Measurements from ENCODE around the gene ZBTB21. TPM values are rescaled to one million over a fixed set of nuclear protein-coding genes. Genes with fewer than 3 reads are reported as not detected.

Gene ZBTB21
- total and polyA plus RNA-seq, 2 of the 8 experiments (the other 6 are each of a cell fraction or from before 2014, with no cell fraction given): 3.9 to 17.8 TPM

- Histone ChIP-seq H3K4ac (replicated peaks; ENCODE audit: insufficient read length, low read depth, low read length) (no peak overlapping the region), H2BK5ac (ENCODE audit: low read depth, low read length) (no peak overlapping the region), H3K9me3 (ENCODE audit: insufficient read depth in 2 of 2, low read depth in 1 of 2, low read length in 1 of 2) (no peaks in the 10 kb centered on the region), H3K4me1 (replicated peaks in 1 of 4; ENCODE audit: control insufficient read depth in 3 of 4, insufficient read depth in 4 of 4, low read length in 3 of 4) (peaks cover 0 to 2% (median 0%) of the 10 kb centered on the region in 4 experiments; a peak in 3 of 7 replicates), H4K91ac (replicated peaks; ENCODE audit: insufficient read length, low read length) (no peak overlapping the region), H3K56ac (replicated peaks; ENCODE audit: insufficient read length, low read depth, low read length) (no peak overlapping the region), H3K4me2 (ENCODE audit: insufficient read depth in 1 of 2, low read depth in 2 of 2, low read length in 2 of 2) (no peak overlapping the region), H3K9ac (replicated peaks in 1 of 4; ENCODE audit: extremely low read depth in 1 of 4, low read depth in 3 of 4, low read length in 3 of 4) (no peak overlapping the region), H2AFZ (ENCODE audit: low read length) (no peak overlapping the region), H3K23me2 (ENCODE audit: low read depth, low read length) (no peaks in the 10 kb centered on the region), H3K14ac (ENCODE audit: insufficient read length) (no peak overlapping the region), H3K18ac (ENCODE audit: extremely low read depth, low read length) (no peak overlapping the region), H3K23ac (ENCODE audit: insufficient read length) (no peak overlapping the region), H3K36me3 (ENCODE audit: control insufficient read depth in 2 of 4, insufficient read depth in 4 of 4, low read length in 3 of 4) (no peaks in the 10 kb centered on the region), H2BK120ac (replicated peaks; ENCODE audit: low read depth, low read length) (no peak overlapping the region), H3K27ac (ENCODE audit: low read depth, low read length) (no peak overlapping the region), H3K4me3 (ENCODE audit: extremely low read depth in 1 of 4, insufficient read depth in 2 of 4, low read depth in 3 of 4, low read length in 4 of 4) (no peak overlapping the region), H2AK5ac (ENCODE audit: low read depth, low read length) (no peak overlapping the region), H2BK12ac (ENCODE audit: low read depth, low read length) (no peak overlapping the region), H3K79me2 (ENCODE audit: control insufficient read depth in 1 of 2, insufficient read depth in 2 of 2, low read length in 2 of 2) (no peaks in the 10 kb centered on the region), H4K20me1 (replicated peaks in 1 of 2; ENCODE audit: control insufficient read depth in 1 of 2, insufficient read depth in 2 of 2, low read length in 2 of 2) (no peaks in the 10 kb centered on the region), H2BK15ac (ENCODE audit: low read length) (no peak overlapping the region), H2BK20ac (ENCODE audit: low read length) (no peak overlapping the region), H4K8ac (ENCODE audit: extremely low read depth, insufficient read depth, low read length) (no peak overlapping the region), H3K27me3 (replicated peaks in 1 of 4; ENCODE audit: control insufficient read depth in 3 of 4, extremely low read depth in 1 of 4, insufficient read depth in 3 of 4, low read length in 3 of 4) (no peaks in the 10 kb centered on the region), H3K79me1 (ENCODE audit: low read depth, low read length) (no peaks in the 10 kb centered on the region), H4K5ac (ENCODE audit: insufficient read length, low read depth, low read length) (no peak overlapping the region)
- DNase-seq (ENCODE audit: low read depth in 1 of 2, low spot score in 2 of 2) (peak in 1 of 2 experiments; percentile 27), FAIRE-seq (no peak)
- CTCF ChIA-PET (ENCODE audit: partially characterized antibody): interaction anchor here (0.6 to 1.4 kb wide), 4 partner anchors 95 to 514 kb away, joined by 3 to 7 read pairs (median 3); no protein-coding TSS in a partner anchor
- WGBS, 2 experiments (ENCODE audit: extremely low coverage in 1 of 2, insufficient coverage in 1 of 2, insufficient read length in 1 of 2, insufficient replicate concordance in 2 of 2, low coverage in 1 of 2, low lambda C conversion rate in 2 of 2, missing lambda C conversion rate in 1 of 2): 96% methylated on average over 23 of the region's 23 CpGs; no CpG with 5 or more reads in 1 of the 2 experiments
- POLR2A ChIA-PET (ENCODE audit: partially characterized antibody): no interaction called here
- TF ChIP-seq EP300 (IDR thresholded peaks at IDR 0.05; ENCODE audit: borderline replicate concordance in 1 of 2, low read depth in 2 of 2, low read length in 2 of 2): no peak
- TF ChIP-seq SIN3A (conservative IDR thresholded peaks at IDR 0.05 in 1 of 2, IDR thresholded peaks at IDR 0.05 in 1 of 2; ENCODE audit: low read depth in 1 of 2, low read length in 2 of 2): no peak
- no peak for TF ChIP-seq CBX5 (IDR thresholded peaks at IDR 0.05; ENCODE audit: low read depth, low read length)
- no peak for TF ChIP-seq BACH1 (IDR thresholded peaks at IDR 0.05; ENCODE audit: low read length)
- no peak for TF ChIP-seq GABPA (IDR thresholded peaks at IDR 0.05; ENCODE audit: borderline replicate concordance, insufficient read depth, low read length)
- TF ChIP-seq CBX8 (IDR thresholded peaks at IDR 0.05; ENCODE audit: borderline replicate concordance, low read depth, low read length): no peak
- no peak for TF ChIP-seq BCL11A (IDR thresholded peaks at IDR 0.05; ENCODE audit: low read depth in 2 of 2, low read length in 2 of 2)
- no peak for TF ChIP-seq SIX5 (IDR thresholded peaks at IDR 0.05; ENCODE audit: low read depth, low read length)
- no peak for TF ChIP-seq USF2 (IDR thresholded peaks at IDR 0.05; ENCODE audit: low read length)
- no peak for TF ChIP-seq ZNF274 (IDR thresholded peaks at IDR 0.05; ENCODE audit: borderline replicate concordance, extremely low read depth, low read length)
These were observed 37.5 kb downstream of the ZBTB21 start for GRCh38 chr21:41972511-41973205.
